Mesothelial cell of epicardium (in vitro differentiated cells): ENCODE data around the gene TNFSF18. TPM values are rescaled to one million over a fixed set of nuclear protein-coding genes. Genes with fewer than 3 reads are reported as not detected.
A peak's percentile ranks its signal among the peaks of the same experiment; 100 is the strongest.

Experiments
- DNase-seq, 2 experiments: peaks; one replicate each; pipeline ENCODE4 v3.0.0; 2021; ENCODE audit warnings: low spot score in 2 of 2; ENCODE audit not compliant: unreplicated experiment in 2 of 2
- H3K27ac Mint-ChIP-seq: 2 replicates; pipeline ENCODE4 v1.8.0; 2021; ENCODE audit warnings: mixed read lengths
- H3K27me3 Mint-ChIP-seq: 2 replicates; pipeline ENCODE4 v1.8.0; 2021; ENCODE audit warnings: low read depth, mixed read lengths
- H3K36me3 Mint-ChIP-seq: 2 replicates; pipeline ENCODE4 v1.8.0; 2021; ENCODE audit warnings: mixed read lengths
- H3K4me1 Mint-ChIP-seq: 2 replicates; pipeline ENCODE4 v1.8.0; 2021; ENCODE audit warnings: mixed read lengths
- H3K4me3 Mint-ChIP-seq: 2 replicates; pipeline ENCODE4 v1.8.0; 2021; ENCODE audit warnings: mild to moderate bottlenecking, moderate library complexity, mixed read lengths
- H3K9me3 Mint-ChIP-seq: 2 replicates; pipeline ENCODE4 v1.8.0; 2021; ENCODE audit warnings: mixed read lengths
- CTCF ChIP-seq: fragments of 200-600 bp; sonication (generic); IDR thresholded peaks from one replicate; pipeline ENCODE4 v1.5.0; 2021; ENCODE audit warnings: antibody characterized with exemption; ENCODE audit not compliant: unreplicated experiment
- total RNA-seq: library from RNA; stranded (reverse); gene quantifications from 3 replicates; pipeline ENCODE4 v1.2.1, GENCODE V29; 2021

The TNFSF18 gene, protein sequence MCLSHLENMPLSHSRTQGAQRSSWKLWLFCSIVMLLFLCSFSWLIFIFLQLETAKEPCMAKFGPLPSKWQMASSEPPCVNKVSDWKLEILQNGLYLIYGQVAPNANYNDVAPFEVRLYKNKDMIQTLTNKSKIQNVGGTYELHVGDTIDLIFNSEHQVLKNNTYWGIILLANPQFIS
- 3.3 to 4.6 TPM (median 3.7 TPM) in 3 replicates for total RNA-seq

DNA sequence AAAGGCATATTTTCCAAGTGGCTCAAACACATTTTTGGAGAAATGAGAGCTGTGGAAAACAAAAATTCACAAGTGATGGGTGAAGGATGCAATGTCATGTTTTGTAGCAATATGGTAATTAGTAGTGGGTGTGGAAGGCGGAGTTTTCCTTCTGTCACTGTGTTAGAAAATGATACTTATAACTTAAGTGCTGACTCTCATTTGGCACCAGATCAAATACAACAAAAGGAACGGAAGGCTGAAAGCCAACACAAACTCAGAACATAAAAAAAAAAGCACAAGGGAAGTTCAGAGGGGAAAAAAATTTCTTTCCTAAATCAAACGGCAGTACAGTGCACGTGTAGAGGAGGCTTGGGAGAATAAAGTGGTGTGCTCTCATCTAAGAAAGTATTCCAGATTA is at the start of gene TNFSF18:
Gene TNFSF18, minus strand, starts transcription at position 77 of the 400 bp plus-strand sequence. Its CDS starts 45 bp downstream, at position 32.
- Mint-ChIP-seq H3K27ac (peak within 1 kb of the TSS; percentile 81), H3K4me3 (peak within 1 kb of the TSS; percentile 51), H3K4me1 (peaks cover 56% of the 10 kb centered on the region), H3K36me3 (no peaks in the 10 kb centered on the region), H3K27me3 (no peaks in the 10 kb centered on the region), H3K9me3 (no peaks in the 10 kb centered on the region)
- no peak for DNase-seq
- no peak for TF ChIP-seq CTCF

DNA sequence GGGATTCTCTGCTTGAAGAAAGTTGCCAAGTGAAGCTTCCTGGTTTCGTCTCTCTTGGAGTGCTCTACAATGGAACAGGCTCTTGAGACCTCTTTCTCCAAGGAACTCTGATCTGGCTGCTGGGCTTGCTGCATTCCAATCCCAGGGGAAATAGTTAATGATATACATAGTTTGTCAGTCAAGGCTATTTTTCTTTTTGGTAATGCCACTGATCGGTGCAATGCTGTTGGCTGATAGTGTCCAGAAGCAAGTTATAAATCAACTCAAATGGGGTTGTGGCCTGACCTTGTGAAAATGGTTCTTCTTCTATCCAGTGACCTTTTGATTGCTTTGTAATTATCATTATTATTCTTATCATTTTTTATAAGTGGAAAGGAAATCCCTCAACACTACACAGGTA is 48.4 kb upstream of the TNFSF18 start:
- H3K4me1 Mint-ChIP-seq = peaks cover 2% of the 10 kb centered on the region
- no peak overlapping the region for H3K27ac Mint-ChIP-seq

GRCh38 chr1:173098117-173098516 is 47.4 kb upstream of the TNFSF18 start:
- H3K27ac Mint-ChIP-seq = no peak overlapping the region
- H3K9me3 Mint-ChIP-seq = peaks cover 13% of the 10 kb centered on the region
- peaks cover 4% of the 10 kb centered on the region for H3K27me3 Mint-ChIP-seq
- peaks cover 2% of the 10 kb centered on the region for H3K4me1 Mint-ChIP-seq
- no peak for TF ChIP-seq CTCF
- H3K36me3 Mint-ChIP-seq = no peaks in the 10 kb centered on the region
- no peak overlapping the region for H3K4me3 Mint-ChIP-seq
- no peak for DNase-seq

More for the DNA sequence above, 48.4 kb upstream of the TNFSF18 start:
- H3K9me3 Mint-ChIP-seq = peaks cover 13% of the 10 kb centered on the region
- H3K4me3 Mint-ChIP-seq = no peak overlapping the region
- no peaks in the 10 kb centered on the region for H3K36me3 Mint-ChIP-seq
- no peak for TF ChIP-seq CTCF
- DNase-seq = no peak
- peaks cover 4% of the 10 kb centered on the region for H3K27me3 Mint-ChIP-seq

- Mint-ChIP-seq H3K4me3 (no peak overlapping the region), H3K27ac (no peak overlapping the region), H3K9me3 (peaks cover 4% of the 10 kb centered on the region), H3K36me3 (no peaks in the 10 kb centered on the region), H3K27me3 (peaks cover 4% of the 10 kb centered on the region), H3K4me1 (peaks cover 2% of the 10 kb centered on the region)
- no peak for DNase-seq
- TF ChIP-seq CTCF = no peak
These were observed 46.3 kb upstream of the TNFSF18 start for GRCh38 chr1:173097001-173097400.

DNA sequence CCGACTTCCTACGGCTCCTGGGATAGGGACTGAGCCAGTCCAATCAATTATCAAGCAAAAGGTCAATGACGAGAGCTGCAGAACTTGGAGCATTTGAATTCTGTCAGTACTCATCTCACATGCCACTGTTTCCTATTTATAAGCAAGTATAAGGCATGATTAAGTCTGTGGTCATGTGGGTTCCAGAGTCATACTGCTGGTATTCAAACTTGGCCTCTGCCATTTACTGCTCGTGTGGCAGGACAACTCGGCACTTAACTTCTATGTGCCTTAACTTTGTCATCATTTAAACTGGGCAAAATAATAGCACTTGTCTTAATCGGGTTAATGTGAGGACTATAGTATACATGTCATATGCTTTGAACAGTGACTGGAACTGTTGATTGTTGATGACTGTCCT is 44.9 kb upstream of the TNFSF18 start:
- H3K4me3 Mint-ChIP-seq = no peak overlapping the region
- no peaks in the 10 kb centered on the region for H3K9me3 Mint-ChIP-seq
- H3K4me1 Mint-ChIP-seq = peaks cover 2% of the 10 kb centered on the region
- peaks cover 4% of the 10 kb centered on the region for H3K27me3 Mint-ChIP-seq
- DNase-seq = no peak
- H3K27ac Mint-ChIP-seq = no peak overlapping the region
- H3K36me3 Mint-ChIP-seq = no peaks in the 10 kb centered on the region
- TF ChIP-seq CTCF = no peak
